Trophoblast cell (in vitro differentiated cells and primary cell): Measurements from ENCODE around the gene SULF2.

Experiments
- DNase-seq, 2 donors: peaks; one replicate each; pipeline ENCODE4 v3.0.0-alpha.2; 2016
- H2AFZ ChIP-seq: 2 replicates; pipeline ENCODE4 v1.6.1; 2013; ENCODE audit warnings: low read length, moderate library complexity, mild to moderate bottlenecking; ENCODE audit not compliant: insufficient read depth, poor library complexity
- H2AK5ac ChIP-seq: 2 replicates; pipeline ENCODE4 v1.6.1; 2013; ENCODE audit warnings: mild to moderate bottlenecking, low read length
- H2BK120ac ChIP-seq: 2 replicates; pipeline ENCODE4 v1.6.1; 2013; ENCODE audit warnings: low read length, mild to moderate bottlenecking, moderate library complexity; ENCODE audit not compliant: insufficient read depth, poor library complexity
- H2BK12ac ChIP-seq: 2 replicates; pipeline ENCODE4 v1.6.1; 2013; ENCODE audit warnings: mild to moderate bottlenecking, low read length, moderate library complexity
- H2BK5ac ChIP-seq: 2 replicates; pipeline ENCODE4 v1.6.1; 2013; ENCODE audit warnings: low read length, low read depth, moderate library complexity, mild to moderate bottlenecking; ENCODE audit not compliant: poor library complexity
- H3K14ac ChIP-seq: 2 replicates; pipeline ENCODE4 v1.6.1; 2013; ENCODE audit warnings: mild to moderate bottlenecking, low read length
- H3K18ac ChIP-seq: 2 replicates; pipeline ENCODE4 v1.6.1; 2013; ENCODE audit warnings: mild to moderate bottlenecking, low read length
- H3K23ac ChIP-seq: 2 replicates; pipeline ENCODE4 v1.6.1; 2013; ENCODE audit warnings: low read length
- H3K27ac ChIP-seq: 2 replicates; pipeline ENCODE4 v1.5.1; 2013; ENCODE audit warnings: low read depth, mild to moderate bottlenecking, inconsistent platforms, low read length, moderate library complexity
- H3K27me3 ChIP-seq: 2 replicates; pipeline ENCODE4 v1.6.1; 2013; ENCODE audit warnings: inconsistent platforms, mild to moderate bottlenecking, low read length, moderate library complexity; ENCODE audit not compliant: insufficient read depth
- H3K36me3 ChIP-seq, 2 experiments: 1 replicate in 1 of 2; 2 replicates in 1 of 2; pipeline ENCODE4 v1.6.1; 2013; ENCODE audit warnings: low read length in 2 of 2, mild to moderate bottlenecking in 2 of 2, moderate library complexity in 1 of 2; ENCODE audit not compliant: insufficient read depth in 2 of 2, control insufficient read depth in 1 of 2
- H3K4ac ChIP-seq: 2 replicates; pipeline ENCODE4 v1.6.1; 2013; ENCODE audit warnings: low read depth, mild to moderate bottlenecking, low read length, moderate library complexity
- H3K4me1 ChIP-seq, 2 experiments: 1 replicate in 1 of 2; 2 replicates in 1 of 2; pipeline ENCODE4 v1.6.1; 2013; ENCODE audit warnings: low read length in 2 of 2, mild to moderate bottlenecking in 2 of 2, moderate library complexity in 1 of 2; ENCODE audit not compliant: insufficient read depth in 2 of 2, control insufficient read depth in 1 of 2
- H3K4me2 ChIP-seq: 2 replicates; pipeline ENCODE4 v1.6.1; 2013; ENCODE audit warnings: inconsistent platforms, mild to moderate bottlenecking, low read length, moderate library complexity
- H3K4me3 ChIP-seq: 2 replicates; pipeline ENCODE4 v1.5.1; 2013; ENCODE audit warnings: mild to moderate bottlenecking, low read depth, low read length, inconsistent platforms
- H3K79me1 ChIP-seq: one replicate; pipeline ENCODE4 v1.6.1; 2013; ENCODE audit warnings: low read length
- H3K79me2 ChIP-seq: 2 replicates; pipeline ENCODE4 v1.6.1; 2013; ENCODE audit warnings: low read length, mild to moderate bottlenecking; ENCODE audit not compliant: control insufficient read depth, insufficient read depth, poor library complexity
- H3K9ac ChIP-seq: 2 replicates; pipeline ENCODE4 v1.6.1; 2013; ENCODE audit warnings: mild to moderate bottlenecking, low read length
- H3K9me3 ChIP-seq: 2 replicates; pipeline ENCODE4 v1.6.1; 2013; ENCODE audit warnings: low read depth, mild to moderate bottlenecking, control low read depth, inconsistent platforms, low read length; ENCODE audit not compliant: insufficient read depth
- H4K12ac ChIP-seq: 2 replicates; pipeline ENCODE4 v1.6.1; 2013; ENCODE audit warnings: low read depth, mild to moderate bottlenecking, low read length, moderate library complexity
- H4K8ac ChIP-seq: 2 replicates; pipeline ENCODE4 v1.6.1; 2013; ENCODE audit warnings: low read depth, mild to moderate bottlenecking, low read length, moderate library complexity
- H4K91ac ChIP-seq: one replicate; pipeline ENCODE4 v1.6.1; 2013; ENCODE audit warnings: low read depth, mild to moderate bottlenecking, low read length, moderate library complexity
- WGBS: extraction: QIAGEN DNeasy Blood & Tissue Kit; methylation state at CpG from one replicate; pipeline ENCODE4 v1.1.7; 2013; ENCODE audit warnings: missing lambda C conversion rate; ENCODE audit not compliant: insufficient read length, insufficient coverage; ENCODE audit errors: extremely low coverage; 5-methylcytosine and 5-hydroxymethylcytosine counted together

SULF2 gene

DNA sequence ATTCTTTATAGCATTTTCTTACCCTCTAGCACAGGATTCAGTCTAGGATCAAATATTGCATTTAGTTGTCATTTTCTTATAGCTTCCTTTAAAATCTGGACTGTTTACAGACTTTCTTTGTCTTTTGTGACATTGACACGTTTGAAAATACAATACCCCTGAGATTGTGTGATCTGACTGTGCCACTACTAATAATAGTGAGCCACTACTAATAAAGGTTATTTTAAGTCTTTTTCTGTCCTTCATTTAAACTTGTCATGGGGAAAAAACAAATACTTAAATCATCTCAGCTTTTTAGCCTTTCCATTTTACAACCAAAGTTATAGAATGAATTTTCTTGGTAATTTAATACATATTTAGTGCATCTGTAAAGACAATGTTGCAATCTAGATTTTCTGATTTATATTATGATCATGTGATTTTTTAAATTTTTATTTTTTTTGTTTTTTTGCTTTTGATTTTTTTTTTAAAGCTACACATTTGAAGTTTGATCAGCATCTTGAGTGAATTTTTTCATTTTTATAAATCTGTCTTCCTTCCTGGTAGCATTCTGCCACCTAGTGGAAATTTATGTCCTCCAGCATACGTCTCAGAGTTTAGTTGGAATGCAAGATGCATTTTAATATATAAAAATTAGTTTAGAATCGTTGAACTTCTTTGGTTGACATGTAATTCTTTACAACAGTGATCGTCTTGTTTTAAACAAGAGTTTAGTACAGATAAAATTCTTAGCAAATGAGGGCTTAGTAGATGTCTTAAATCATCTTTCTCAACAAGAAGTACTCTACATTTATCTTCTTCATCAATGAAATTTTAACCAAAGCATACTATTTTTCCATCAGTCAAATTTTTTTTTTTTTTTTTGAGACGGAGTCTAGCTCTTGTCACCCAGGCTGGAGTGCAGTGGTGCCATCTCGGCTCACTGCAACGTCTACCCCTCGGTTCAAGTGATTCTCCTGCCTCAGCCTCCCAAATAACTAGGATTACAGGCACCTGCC is 164.2 kb downstream of the SULF2 start:
- H2AFZ ChIP-seq = no peak overlapping the region
- no peak overlapping the region for H2BK12ac ChIP-seq
- no peaks in the 10 kb centered on the region for H3K79me2 ChIP-seq
- no peaks in the 10 kb centered on the region for H3K79me1 ChIP-seq
- DNase-seq = peak in 1 of 2 donors; percentile 70
- no CpG with 5 or more reads among the region's 8 CpGs for WGBS
- no peaks in the 10 kb centered on the region for H3K27me3 ChIP-seq
- H3K23ac ChIP-seq = no peak overlapping the region
- no peak overlapping the region for H3K4me2 ChIP-seq
- no peak overlapping the region for H2AK5ac ChIP-seq
- H4K12ac ChIP-seq = no peak overlapping the region
- no peaks in the 10 kb centered on the region for H3K4me1 ChIP-seq
- no peak overlapping the region for H3K27ac ChIP-seq
- H4K8ac ChIP-seq = no peak overlapping the region
- H3K36me3 ChIP-seq = peaks cover 4 to 16% of the 10 kb centered on the region in 2 experiments
- H3K4me3 ChIP-seq = no peak overlapping the region
- no peaks in the 10 kb centered on the region for H3K9me3 ChIP-seq
- H3K18ac ChIP-seq = no peak overlapping the region
- no peak overlapping the region for H3K4ac ChIP-seq
- H3K14ac ChIP-seq = no peak overlapping the region
- H2BK5ac ChIP-seq = no peak overlapping the region
- H2BK120ac ChIP-seq = no peak overlapping the region
- H3K9ac ChIP-seq = no peak overlapping the region
- H4K91ac ChIP-seq = no peak overlapping the region

DNA sequence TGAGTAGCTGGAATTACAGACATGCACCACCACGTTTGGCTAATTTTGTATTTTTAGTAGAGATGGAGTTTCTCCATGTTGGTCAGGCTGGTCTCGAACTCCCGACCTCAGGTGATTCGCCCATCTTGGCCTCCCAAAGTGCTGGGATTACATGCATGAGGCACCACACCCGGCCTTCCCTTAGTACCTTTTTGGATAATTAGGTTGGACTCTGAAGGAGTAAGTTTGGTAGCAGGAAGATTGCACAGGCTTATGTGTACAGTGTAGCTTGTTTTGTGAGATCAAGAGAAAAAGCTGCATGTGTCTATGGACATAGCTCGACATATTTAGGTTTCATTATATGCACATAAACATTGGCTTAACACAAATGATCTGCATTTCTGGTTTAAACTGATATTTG is 166.8 kb downstream of the SULF2 start:
- no peak overlapping the region for H3K9ac ChIP-seq
- no peak overlapping the region for H4K8ac ChIP-seq
- H3K27me3 ChIP-seq = no peaks in the 10 kb centered on the region
- H3K4me3 ChIP-seq = no peak overlapping the region
- no peak overlapping the region for H2AFZ ChIP-seq
- no CpG with 5 or more reads among the region's 6 CpGs for WGBS
- peaks cover 3 to 8% of the 10 kb centered on the region in 2 experiments for H3K36me3 ChIP-seq
- H2BK120ac ChIP-seq = no peak overlapping the region
- no peak overlapping the region for H4K91ac ChIP-seq
- no peak overlapping the region for H2BK12ac ChIP-seq
- no peak overlapping the region for H2AK5ac ChIP-seq
- no peak overlapping the region for H3K14ac ChIP-seq
- H3K23ac ChIP-seq = no peak overlapping the region
- no peak overlapping the region for H3K4me2 ChIP-seq
- H2BK5ac ChIP-seq = no peak overlapping the region
- no peak overlapping the region for H3K4ac ChIP-seq
- H3K27ac ChIP-seq = no peak overlapping the region
- no peaks in the 10 kb centered on the region for H3K9me3 ChIP-seq
- H3K4me1 ChIP-seq = no peaks in the 10 kb centered on the region
- H3K18ac ChIP-seq = no peak overlapping the region
- peaks cover 2% of the 10 kb centered on the region for H3K79me2 ChIP-seq
- no peaks in the 10 kb centered on the region for H3K79me1 ChIP-seq
- no peak overlapping the region for H4K12ac ChIP-seq
- no peak for DNase-seq

DNA sequence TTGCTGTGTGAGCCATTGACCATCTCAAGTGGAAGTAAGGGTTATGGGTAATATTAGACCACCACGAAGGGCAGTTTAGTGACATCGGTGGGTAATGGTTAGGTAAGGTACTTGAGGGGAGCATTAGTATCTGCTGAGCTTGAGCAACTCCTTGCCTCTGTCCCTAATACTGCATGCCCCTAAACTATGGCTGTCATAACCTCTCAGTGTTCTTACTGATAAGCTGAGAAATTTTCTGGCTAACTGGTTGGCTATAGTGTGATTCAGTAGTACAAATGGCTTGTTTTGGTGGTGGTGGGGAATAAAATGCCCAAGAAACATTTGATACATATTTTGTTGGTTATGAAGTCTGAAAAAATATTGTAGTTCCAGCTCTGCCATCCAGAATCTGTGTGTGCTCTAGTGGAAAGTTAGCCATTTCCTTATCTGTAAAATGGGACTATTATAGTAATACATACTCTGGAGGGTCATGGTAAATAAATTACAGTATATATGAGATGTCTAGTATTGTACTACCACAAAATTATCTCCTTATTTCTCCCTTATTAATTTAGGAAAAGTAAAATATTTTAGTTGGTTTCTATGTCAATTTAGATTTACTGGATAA is 170.5 kb downstream of the SULF2 start:
- peaks cover 2% of the 10 kb centered on the region for H3K79me2 ChIP-seq
- no peak overlapping the region for H2BK5ac ChIP-seq
- no peak for DNase-seq
- H4K12ac ChIP-seq = no peak overlapping the region
- no peak overlapping the region for H2BK12ac ChIP-seq
- no peak overlapping the region for H2BK120ac ChIP-seq
- peak overlapping the region; percentile 41 for H2AFZ ChIP-seq
- H3K14ac ChIP-seq = no peak overlapping the region
- no peak overlapping the region for H3K4me2 ChIP-seq
- no peak overlapping the region for H3K9ac ChIP-seq
- WGBS = no CpG with 5 or more reads among the region's 2 CpGs
- H3K27me3 ChIP-seq = no peaks in the 10 kb centered on the region
- no peaks in the 10 kb centered on the region for H3K79me1 ChIP-seq
- H3K18ac ChIP-seq = peak overlapping the region; percentile 37
- peaks cover 2 to 3% of the 10 kb centered on the region in 2 experiments for H3K4me1 ChIP-seq
- no peak overlapping the region for H2AK5ac ChIP-seq
- H3K4me3 ChIP-seq = no peak overlapping the region
- no peak overlapping the region for H3K4ac ChIP-seq
- H3K9me3 ChIP-seq = no peaks in the 10 kb centered on the region
- no peak overlapping the region for H3K23ac ChIP-seq
- no peaks in the 10 kb centered on the region for H3K36me3 ChIP-seq
- H3K27ac ChIP-seq = no peak overlapping the region
- H4K8ac ChIP-seq = no peak overlapping the region
- H4K91ac ChIP-seq = no peak overlapping the region

DNA sequence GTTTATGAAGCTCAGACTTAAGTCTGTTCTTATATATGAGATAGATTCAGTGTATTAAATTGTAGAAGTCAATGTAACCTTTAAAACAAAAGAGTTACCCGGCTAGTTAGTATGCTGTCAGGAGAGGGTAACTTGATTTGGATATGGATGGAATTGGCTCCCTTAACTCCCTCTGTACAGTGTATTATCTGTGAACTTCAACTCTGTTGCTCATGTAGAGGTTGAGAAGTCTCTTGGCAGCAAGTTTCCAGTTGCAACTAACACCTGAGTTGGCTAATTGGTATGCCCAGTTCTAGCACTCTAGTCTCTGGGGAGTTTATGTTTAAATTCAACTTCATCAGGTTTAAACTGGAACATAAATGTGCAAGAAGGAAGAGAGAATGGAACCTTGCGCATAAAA is 172.6 kb downstream of the SULF2 start:
- no peak overlapping the region for H2AFZ ChIP-seq
- no peak overlapping the region for H3K9ac ChIP-seq
- H3K79me1 ChIP-seq = no peaks in the 10 kb centered on the region
- H2BK12ac ChIP-seq = no peak overlapping the region
- peaks cover 3 to 4% of the 10 kb centered on the region in 2 experiments for H3K4me1 ChIP-seq
- peaks cover 2% of the 10 kb centered on the region for H3K79me2 ChIP-seq
- H2BK5ac ChIP-seq = no peak overlapping the region
- no peak overlapping the region for H3K4me2 ChIP-seq
- no peak overlapping the region for H2AK5ac ChIP-seq
- no peak overlapping the region for H3K4ac ChIP-seq
- no peak overlapping the region for H4K8ac ChIP-seq
- H3K27me3 ChIP-seq = no peaks in the 10 kb centered on the region
- H3K18ac ChIP-seq = no peak overlapping the region
- DNase-seq = no peak
- no peak overlapping the region for H4K12ac ChIP-seq
- WGBS = no CpG with 5 or more reads among the region's 2 CpGs
- H3K9me3 ChIP-seq = no peaks in the 10 kb centered on the region
- no peaks in the 10 kb centered on the region for H3K36me3 ChIP-seq
- no peak overlapping the region for H3K23ac ChIP-seq
- no peak overlapping the region for H3K27ac ChIP-seq
- no peak overlapping the region for H2BK120ac ChIP-seq
- H4K91ac ChIP-seq = no peak overlapping the region
- H3K4me3 ChIP-seq = no peak overlapping the region
- no peak overlapping the region for H3K14ac ChIP-seq
